T follicular helper cell (primary cell): ENCODE data around the gene PKD1L1.

Source experiments
- DNase-seq: peaks from one replicate; pipeline ENCODE4 v3.0.0-alpha.2; 2020; ENCODE audit warnings: low read depth

The PKD1L1 gene

GRCh38 chr7:47905076-47905920, 43.0 kb downstream of the PKD1L1 start:
- no peak for DNase-seq

- DNase-seq = no peak
Measured at GRCh38 chr7:47902013-47902412, 46.3 kb downstream of the PKD1L1 start.

GRCh38 chr7:47901542-47901941, 46.7 kb downstream of the PKD1L1 start:
- no peak for DNase-seq

GRCh38 chr7:47897831-47898230, 50.4 kb downstream of the PKD1L1 start:
- no peak for DNase-seq

GRCh38 chr7:47896809-47897423, 51.4 kb downstream of the PKD1L1 start:
- no peak for DNase-seq

- DNase-seq = no peak
Measured at GRCh38 chr7:47895026-47895425, 53.2 kb downstream of the PKD1L1 start.

- no peak for DNase-seq
Measured at GRCh38 chr7:47893721-47894365, 54.4 kb downstream of the PKD1L1 start.

GRCh38 chr7:47893238-47893637, 55.0 kb downstream of the PKD1L1 start:
- no peak for DNase-seq

- DNase-seq = no peak
Measured at GRCh38 chr7:47890606-47891005, 57.7 kb downstream of the PKD1L1 start.

- DNase-seq = no peak
Measured at GRCh38 chr7:47890125-47890524, 58.1 kb downstream of the PKD1L1 start.

GRCh38 chr7:47889723-47890122, 58.5 kb downstream of the PKD1L1 start:
- no peak for DNase-seq

- DNase-seq = no peak
Measured at GRCh38 chr7:47888371-47889265, 59.6 kb downstream of the PKD1L1 start.

- no peak for DNase-seq
Measured at GRCh38 chr7:47887016-47887640, 61.1 kb downstream of the PKD1L1 start.

GRCh38 chr7:47885987-47886811, 62.1 kb downstream of the PKD1L1 start:
- no peak for DNase-seq

GRCh38 chr7:47885309-47885986, 62.8 kb downstream of the PKD1L1 start:
- DNase-seq = no peak

- DNase-seq = no peak
Measured at GRCh38 chr7:47884675-47885074, 63.6 kb downstream of the PKD1L1 start.

- DNase-seq = no peak
Measured at GRCh38 chr7:47882635-47883034, 65.6 kb downstream of the PKD1L1 start.

- no peak for DNase-seq
Measured at GRCh38 chr7:47881256-47881655, 67.0 kb downstream of the PKD1L1 start.

GRCh38 chr7:47878662-47879061, 69.6 kb downstream of the PKD1L1 start:
- DNase-seq = no peak

- no peak for DNase-seq
Measured at GRCh38 chr7:47877336-47877735, 70.9 kb downstream of the PKD1L1 start.
